ENCODE results near the gene C2orf76. TPM values are rescaled to one million over a fixed set of nuclear protein-coding genes. Genes with fewer than 3 reads are reported as not detected.

C2orf76 gene
- total and polyA plus RNA-seq, 10 of the 15 experiments (the other 5 are each of a cell fraction or from before 2014, with no cell fraction given), result 14.0 to 46.1 (median 25.4) TPM

DNA sequence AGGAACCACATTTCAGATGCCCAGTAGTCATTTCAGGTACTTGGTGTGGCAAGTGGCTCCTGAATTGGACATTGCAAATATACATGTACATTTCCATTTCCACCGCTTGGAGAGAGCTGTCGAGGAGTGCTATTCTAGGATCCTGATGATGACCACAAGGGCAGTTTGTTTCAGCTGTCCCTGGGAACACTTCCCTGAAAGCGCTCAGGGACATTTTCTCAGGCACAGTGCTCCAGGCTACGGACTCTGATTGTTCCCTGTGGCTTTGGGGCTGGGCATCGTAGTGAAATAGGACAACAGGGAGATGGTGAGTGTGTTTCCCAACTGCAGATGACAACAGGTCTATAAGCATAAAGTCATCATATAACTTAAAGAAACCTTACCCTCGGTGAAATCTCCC lies 3.2 kb upstream of the C2orf76 start (continued):
- TF ChIP-seq, protein P1, sequence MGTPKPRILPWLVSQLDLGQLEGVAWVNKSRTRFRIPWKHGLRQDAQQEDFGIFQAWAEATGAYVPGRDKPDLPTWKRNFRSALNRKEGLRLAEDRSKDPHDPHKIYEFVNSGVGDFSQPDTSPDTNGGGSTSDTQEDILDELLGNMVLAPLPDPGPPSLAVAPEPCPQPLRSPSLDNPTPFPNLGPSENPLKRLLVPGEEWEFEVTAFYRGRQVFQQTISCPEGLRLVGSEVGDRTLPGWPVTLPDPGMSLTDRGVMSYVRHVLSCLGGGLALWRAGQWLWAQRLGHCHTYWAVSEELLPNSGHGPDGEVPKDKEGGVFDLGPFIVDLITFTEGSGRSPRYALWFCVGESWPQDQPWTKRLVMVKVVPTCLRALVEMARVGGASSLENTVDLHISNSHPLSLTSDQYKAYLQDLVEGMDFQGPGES (IDR thresholded peaks at IDR 0.05), result no peak

DNA sequence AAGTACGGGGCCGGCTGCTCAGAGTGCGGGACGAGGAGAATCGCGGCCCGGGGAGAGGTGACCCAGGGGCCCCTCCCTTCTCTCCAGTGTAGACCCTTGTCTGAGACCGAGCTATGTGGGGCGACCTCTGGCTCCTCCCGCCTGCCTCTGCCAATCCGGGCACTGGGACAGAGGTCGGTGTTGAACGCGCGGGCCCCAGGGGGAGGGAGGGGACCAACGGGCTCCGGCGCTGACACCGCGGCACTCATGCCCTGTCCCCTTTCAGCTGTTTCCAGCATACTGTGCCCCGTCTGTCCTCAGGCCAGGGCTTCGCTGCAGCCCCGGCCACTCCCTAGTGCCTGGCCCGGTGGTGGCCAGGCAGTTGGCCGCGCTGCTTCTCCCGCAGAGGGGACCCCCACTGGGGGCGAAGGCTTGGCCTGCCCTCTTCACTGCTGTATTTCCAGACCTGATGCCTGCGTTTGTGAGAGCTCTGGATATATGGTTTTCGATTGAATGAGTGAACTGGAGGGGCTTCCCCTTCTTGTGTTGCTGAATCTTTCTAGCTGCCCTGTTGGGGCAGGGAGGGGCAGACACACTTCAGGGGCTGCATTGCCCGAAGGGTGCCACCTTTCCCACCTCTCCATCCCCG lies 952 bp upstream of the C2orf76 start:
- FAIRE-seq (no peak), ATAC-seq (peak; percentile 67), DNase-seq (ENCODE audit: low read depth, low spot score) (no peak)
- peak overlapping the region; percentile 84 for H2AFZ ChIP-seq (ENCODE audit: control insufficient read depth, low read depth, low read length)
- POLR2A ChIA-PET, result interaction anchor here (1.2 to 9.2 kb wide), 9 partner anchors 9 to 142 kb away, joined by 3 to 138 read pairs (median 7); no protein-coding TSS in a partner anchor
- peak overlapping the region; percentile 92 for H3K9ac ChIP-seq (ENCODE audit: control insufficient read depth, insufficient read depth, low read length)
- H3K9me3 ChIP-seq (replicated peaks; ENCODE audit: control insufficient read depth, insufficient read depth, low read length), result no peaks in the 10 kb centered on the region
- H3K27me3 ChIP-seq (replicated peaks in 1 of 2; ENCODE audit: control insufficient read depth in 2 of 2, insufficient read depth in 2 of 2, low read length in 1 of 2), result no peaks in the 10 kb centered on the region
- H3K4me2 ChIP-seq (ENCODE audit: control insufficient read depth, insufficient read depth), result peak overlapping the region; percentile 18
- H3K4me1 ChIP-seq (ENCODE audit: control insufficient read depth, insufficient read depth, low read length), result peaks cover 21% of the 10 kb centered on the region
- H3K79me2 ChIP-seq (ENCODE audit: control insufficient read depth, insufficient read depth, low read length), result peaks cover 66% of the 10 kb centered on the region
- under 1% methylated on average over 30 of the region's 32 CpGs for WGBS (ENCODE audit: insufficient coverage, insufficient replicate concordance, low lambda C conversion rate, missing lambda C conversion rate)
- RAD21 ChIA-PET (ENCODE audit: unreplicated experiment), result interaction anchor here (0.8 to 3.0 kb wide), 13 partner anchors 10 to 120 kb away, joined by 3 to 34 read pairs (median 4); no protein-coding TSS in a partner anchor
- no TSS peak for BruUV-seq (replicated peaks)
- H3K4me3 ChIP-seq, result peak overlapping the region; percentile 89
- peak overlapping the region; percentile 92 for H3K27ac ChIP-seq (ENCODE audit: control insufficient read depth, insufficient read depth)
- H4K20me1 ChIP-seq (ENCODE audit: control insufficient read depth, insufficient read depth), result peaks cover 6% of the 10 kb centered on the region; the same call in 1 of the 2 replicates
- H3K36me3 ChIP-seq (ENCODE audit: control insufficient read depth in 2 of 2, insufficient read depth in 2 of 2, low read length in 1 of 2), result peaks cover 12 to 27% of the 10 kb centered on the region in 2 experiments
- SMC1A ChIA-PET (ENCODE audit: uncharacterized antibody, unreplicated experiment), result interaction anchor here (0.9 to 9.4 kb wide), 13 partner anchors 10 to 102 kb away, joined by 3 to 120 read pairs (median 6); no protein-coding TSS in a partner anchor
- CTCF ChIA-PET, result interaction anchor here (0.6 to 2.5 kb wide), 8 partner anchors 10 to 64 kb away, joined by 3 to 21 read pairs (median 4); no protein-coding TSS in a partner anchor
- intact Hi-C loops (cut with micrococcal nuclease; ENCODE audit: unreplicated experiment) (loop anchor here (2.0 kb wide), 1 partner anchor 15 kb away; no protein-coding TSS in a partner anchor), in situ Hi-C loops (cut with MboI) (no loop called here)
- TF ChIP-seq ZNF217 (IDR thresholded peaks at IDR 0.05) (no peak), NFXL1 (IDR thresholded peaks at IDR 0.05; ENCODE audit: borderline replicate concordance) (no peak), EGR1 (IDR thresholded peaks at IDR 0.05; ENCODE audit: borderline replicate concordance in 1 of 2, low read depth in 2 of 2, low read length in 2 of 2) (no peak), BACH1 (IDR thresholded peaks at IDR 0.05; ENCODE audit: borderline replicate concordance) (0 out of 2 replicates have a peak, but pooled peaks have one; percentile 18), FOXM1 (IDR thresholded peaks at IDR 0.05; ENCODE audit: low read depth, low read length) (no peak), POLR2AphosphoS5 (IDR thresholded peaks at IDR 0.05; ENCODE audit: low read length) (0 out of 2 replicates have a peak, but pooled peaks have one; percentile 1), SMC3 (IDR thresholded peaks at IDR 0.05; ENCODE audit: borderline replicate concordance, low read length) (peak; percentile 6; the same call in 1 of the 2 replicates), RB1 (IDR thresholded peaks at IDR 0.05; ENCODE audit: borderline replicate concordance) (no peak), STAT1 (conservative IDR thresholded peaks at IDR 0.05) (no peak), EED (IDR thresholded peaks at IDR 0.05; ENCODE audit: low read depth) (no peak), POU2F2 (IDR thresholded peaks at IDR 0.05; ENCODE audit: borderline replicate concordance, low read depth, low read length) (peak; percentile 4; the same call in 1 of the 3 replicates), FOXK2 (IDR thresholded peaks at IDR 0.05) (no peak), TAF1 (IDR thresholded peaks at IDR 0.05; ENCODE audit: borderline replicate concordance, low read depth, low read length) (0 out of 2 replicates have a peak, but pooled peaks have one; percentile 12), NR2C1 (IDR thresholded peaks at IDR 0.05) (peak; percentile 15; the same call in 1 of the 2 replicates), ZNF207 (IDR thresholded peaks at IDR 0.05; ENCODE audit: borderline replicate concordance) (no peak), SPI1 (IDR thresholded peaks at IDR 0.05; ENCODE audit: borderline replicate concordance, insufficient read depth, low read depth, low read length) (0 out of 2 replicates have a peak, but pooled peaks have one; percentile 0)
- TF ChIP-seq, protein P2, sequence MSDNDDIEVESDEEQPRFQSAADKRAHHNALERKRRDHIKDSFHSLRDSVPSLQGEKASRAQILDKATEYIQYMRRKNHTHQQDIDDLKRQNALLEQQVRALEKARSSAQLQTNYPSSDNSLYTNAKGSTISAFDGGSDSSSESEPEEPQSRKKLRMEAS (IDR thresholded peaks at IDR 0.05; ENCODE audit: low read depth, low read length), result peak; percentile 8; the same call in 1 of the 2 replicates
- TF ChIP-seq, protein P3, sequence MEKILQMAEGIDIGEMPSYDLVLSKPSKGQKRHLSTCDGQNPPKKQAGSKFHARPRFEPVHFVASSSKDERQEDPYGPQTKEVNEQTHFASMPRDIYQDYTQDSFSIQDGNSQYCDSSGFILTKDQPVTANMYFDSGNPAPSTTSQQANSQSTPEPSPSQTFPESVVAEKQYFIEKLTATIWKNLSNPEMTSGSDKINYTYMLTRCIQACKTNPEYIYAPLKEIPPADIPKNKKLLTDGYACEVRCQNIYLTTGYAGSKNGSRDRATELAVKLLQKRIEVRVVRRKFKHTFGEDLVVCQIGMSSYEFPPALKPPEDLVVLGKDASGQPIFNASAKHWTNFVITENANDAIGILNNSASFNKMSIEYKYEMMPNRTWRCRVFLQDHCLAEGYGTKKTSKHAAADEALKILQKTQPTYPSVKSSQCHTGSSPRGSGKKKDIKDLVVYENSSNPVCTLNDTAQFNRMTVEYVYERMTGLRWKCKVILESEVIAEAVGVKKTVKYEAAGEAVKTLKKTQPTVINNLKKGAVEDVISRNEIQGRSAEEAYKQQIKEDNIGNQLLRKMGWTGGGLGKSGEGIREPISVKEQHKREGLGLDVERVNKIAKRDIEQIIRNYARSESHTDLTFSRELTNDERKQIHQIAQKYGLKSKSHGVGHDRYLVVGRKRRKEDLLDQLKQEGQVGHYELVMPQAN (conservative IDR thresholded peaks at IDR 0.05), result 0 out of 2 replicates have a peak, but pooled peaks have one; percentile 19

Measured in GM12878 (cell line).